Upper lobe of left lung (tissue), 6 donors: ENCODE measurements around the gene FLT1. TPM values are rescaled to one million over a fixed set of nuclear protein-coding genes. Genes with fewer than 3 reads are reported as not detected.
A peak's percentile ranks its signal among the peaks of the same experiment; 100 is the strongest.

Experiments
- ATAC-seq, 2 donors: fragments of 200-7000 bp; cut with Tn5 transposase; one replicate each; pipeline ENCODE4 v1.9.1; 2022; ENCODE audit warnings: mild to moderate bottlenecking in 2 of 2, moderate library complexity in 2 of 2; ENCODE audit not compliant: low FRiP score in 2 of 2
- DNase-seq, 2 donors: peaks; one replicate each; pipeline ENCODE4 v3.0.0-alpha.2; 2019 to 2020
- H3K27ac ChIP-seq, 4 donors: fragments of 200-600 bp; sonication (generic); one replicate each; pipeline ENCODE4 v1.5.1; 2016 to 2019
- H3K27me3 ChIP-seq, 4 donors: fragments of 200-600 bp; sonication (generic); one replicate each; pipeline ENCODE4 v1.5.1; 2017 to 2019
- H3K36me3 ChIP-seq, 4 donors: fragments of 200-600 bp; sonication (generic); one replicate each; pipeline ENCODE4 v1.5.1; 2016 to 2019
- H3K4me1 ChIP-seq, 4 donors: fragments of 200-600 bp; sonication (generic); one replicate each; pipeline ENCODE4 v1.5.1; 2018 to 2019
- H3K4me3 ChIP-seq, 4 donors: fragments of 200-600 bp; sonication (generic); one replicate each; pipeline ENCODE4 v1.5.1; 2017 to 2019; ENCODE audit warnings: mild to moderate bottlenecking in 2 of 4, moderate library complexity in 1 of 4
- H3K9me3 ChIP-seq, 4 donors: fragments of 200-600 bp; sonication (generic); one replicate each; pipeline ENCODE4 v1.5.1; 2018 to 2019
- EP300 ChIP-seq, 4 donors: sonication (generic); formaldehyde crosslinking; IDR thresholded peaks; one replicate each; pipeline ENCODE4 v1.5.1; 2017; ENCODE audit warnings: antibody characterized with exemption in 4 of 4, control low read depth in 2 of 4
- POLR2A ChIP-seq, 4 donors: fragments of 450-650 bp; IDR thresholded peaks; one replicate each; pipeline ENCODE4 v1.5.1; 2016 to 2017; ENCODE audit warnings: antibody characterized with exemption in 4 of 4, mild to moderate bottlenecking in 2 of 4
- POLR2AphosphoS5 ChIP-seq, 2 donors: sonication (generic); formaldehyde crosslinking; IDR thresholded peaks; one replicate each; pipeline ENCODE4 v1.5.1; 2017; ENCODE audit warnings: antibody characterized with exemption in 2 of 2
- WGBS, 2 donors: methylation state at CpG; one replicate each; pipeline ENCODE4 v1.1.5; 2017 to 2018; 5-methylcytosine and 5-hydroxymethylcytosine counted together
- total RNA-seq, 6 donors: library from RNA; depleted of rRNA in 4 of 6; stranded (reverse); fragments of >200 nt in 4 of 6; gene quantifications; one replicate each; pipeline versions ENCODE4 v1.1.0 to v1.2.1, GENCODE V29; 2016 to 2021
- TF ChIP-seq, protein P1 (sequence below), 6 experiments: fragments of 450-650 bp in 4 of 6; fragments of 200-600 bp in 2 of 6; sonication (generic) in 2 of 6; IDR thresholded peaks; one replicate each; pipeline ENCODE4 v1.5.1; 2016 to 2019; ENCODE audit warnings: antibody characterized with exemption in 6 of 6
- donor health status: DM: no; HTN: no; CAD: no; lungs with moderate emphysema.
- donor health status: DM: no; HTN: yes; CAD: no; lungs with severe emphysema.

Gene FLT1
- total RNA-seq, 6 donors from 2014 or later = 20.9 to 47.9 (median 25.5) TPM

DNA sequence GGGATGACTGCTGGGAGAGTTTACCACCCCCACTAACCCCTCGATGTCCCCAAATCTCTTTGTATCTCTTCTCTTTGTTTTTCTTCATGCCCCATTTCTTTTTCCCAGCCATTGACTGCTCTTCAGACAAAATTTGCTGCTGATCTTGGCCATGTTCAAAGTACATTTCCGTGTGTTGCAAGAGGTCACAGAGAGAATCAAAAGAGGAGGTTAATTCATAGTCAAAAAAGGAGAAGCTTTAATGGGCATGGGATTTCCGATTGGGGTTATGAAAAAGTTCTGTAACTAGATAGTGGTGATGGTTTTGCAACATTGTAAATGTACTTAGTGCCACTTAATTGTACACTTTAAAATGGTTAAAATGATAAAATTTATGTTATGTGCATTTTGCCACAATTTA is 121.1 kb downstream of the FLT1 start:
- 64 to 69% methylated on average over 3 of the region's 3 CpGs for WGBS, 2 donors
- no peak overlapping the region for H3K27ac ChIP-seq
- no peaks in the 10 kb centered on the region for H3K27me3 ChIP-seq
- ATAC-seq (peak in 1 of 2 donors; percentile 46), DNase-seq (no peak)
- peaks cover 3 to 12% (median 5%) of the 10 kb centered on the region in 4 donors for H3K4me1 ChIP-seq
- no peaks in the 10 kb centered on the region for H3K36me3 ChIP-seq
- no peak overlapping the region for H3K4me3 ChIP-seq
- H3K9me3 ChIP-seq = no peaks in the 10 kb centered on the region
- TF ChIP-seq, protein P1, sequence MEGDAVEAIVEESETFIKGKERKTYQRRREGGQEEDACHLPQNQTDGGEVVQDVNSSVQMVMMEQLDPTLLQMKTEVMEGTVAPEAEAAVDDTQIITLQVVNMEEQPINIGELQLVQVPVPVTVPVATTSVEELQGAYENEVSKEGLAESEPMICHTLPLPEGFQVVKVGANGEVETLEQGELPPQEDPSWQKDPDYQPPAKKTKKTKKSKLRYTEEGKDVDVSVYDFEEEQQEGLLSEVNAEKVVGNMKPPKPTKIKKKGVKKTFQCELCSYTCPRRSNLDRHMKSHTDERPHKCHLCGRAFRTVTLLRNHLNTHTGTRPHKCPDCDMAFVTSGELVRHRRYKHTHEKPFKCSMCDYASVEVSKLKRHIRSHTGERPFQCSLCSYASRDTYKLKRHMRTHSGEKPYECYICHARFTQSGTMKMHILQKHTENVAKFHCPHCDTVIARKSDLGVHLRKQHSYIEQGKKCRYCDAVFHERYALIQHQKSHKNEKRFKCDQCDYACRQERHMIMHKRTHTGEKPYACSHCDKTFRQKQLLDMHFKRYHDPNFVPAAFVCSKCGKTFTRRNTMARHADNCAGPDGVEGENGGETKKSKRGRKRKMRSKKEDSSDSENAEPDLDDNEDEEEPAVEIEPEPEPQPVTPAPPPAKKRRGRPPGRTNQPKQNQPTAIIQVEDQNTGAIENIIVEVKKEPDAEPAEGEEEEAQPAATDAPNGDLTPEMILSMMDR (IDR thresholded peaks at IDR 0.05) = no peak
- no peak for TF ChIP-seq EP300 (IDR thresholded peaks at IDR 0.05)
- no peak for TF ChIP-seq POLR2AphosphoS5 (IDR thresholded peaks at IDR 0.05)
- TF ChIP-seq POLR2A (IDR thresholded peaks at IDR 0.05) = no peak

DNA sequence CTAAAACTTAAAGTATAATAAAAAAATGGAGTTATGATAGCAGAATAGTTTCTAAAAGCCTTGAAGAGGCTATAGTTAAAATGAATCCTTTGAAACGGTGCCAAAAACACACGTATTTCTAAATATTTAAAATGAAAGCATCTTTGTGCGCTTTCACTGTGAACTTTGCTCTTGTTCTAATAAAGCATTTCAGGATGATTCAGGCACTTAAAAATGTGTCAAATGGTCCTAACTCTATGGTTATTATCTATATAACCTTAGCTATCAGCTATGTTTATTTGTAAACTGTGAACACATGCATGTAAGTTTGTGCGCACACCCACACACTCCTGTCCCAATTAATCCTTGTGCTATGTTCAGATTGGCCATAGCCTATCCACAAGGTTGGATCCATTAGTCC is 124.5 kb downstream of the FLT1 start:
- Histone ChIP-seq H3K9me3 (no peaks in the 10 kb centered on the region), H3K27me3 (no peaks in the 10 kb centered on the region), H3K4me3 (no peak overlapping the region), H3K4me1 (no peaks in the 10 kb centered on the region), H3K36me3 (peaks cover 0 to 3% (median 0%) of the 10 kb centered on the region in 4 donors), H3K27ac (no peak overlapping the region)
- DNase-seq (no peak), ATAC-seq (no peak)
- TF ChIP-seq POLR2A (IDR thresholded peaks at IDR 0.05) = no peak
- TF ChIP-seq, protein P1 (IDR thresholded peaks at IDR 0.05) = no peak
- TF ChIP-seq POLR2AphosphoS5 (IDR thresholded peaks at IDR 0.05) = no peak
- no peak for TF ChIP-seq EP300 (IDR thresholded peaks at IDR 0.05)
- 80 to 84% methylated on average over 4 of the region's 4 CpGs for WGBS, 2 donors

DNA sequence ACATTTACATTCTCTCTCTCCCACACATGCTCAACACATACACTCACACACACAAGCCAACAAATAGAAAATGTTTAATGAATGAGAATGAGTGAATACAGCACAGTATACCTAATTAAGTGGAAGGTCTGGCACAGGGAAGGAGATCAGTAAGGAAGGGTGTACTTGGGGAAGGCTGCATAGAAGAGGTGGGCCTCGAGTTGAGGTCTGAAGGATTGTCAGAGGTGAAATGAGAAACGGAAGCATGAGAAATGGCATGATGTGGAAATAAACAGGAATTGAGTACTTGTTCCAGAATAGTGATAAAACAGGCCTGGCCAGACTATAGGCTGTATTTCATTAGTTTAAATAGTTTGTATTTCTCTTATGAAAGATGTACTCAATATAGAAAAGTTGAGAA is 136.2 kb downstream of the FLT1 start:
- H3K27ac ChIP-seq = peak overlapping the region in 2 of 4 donors; percentile 17 to 49

DNA sequence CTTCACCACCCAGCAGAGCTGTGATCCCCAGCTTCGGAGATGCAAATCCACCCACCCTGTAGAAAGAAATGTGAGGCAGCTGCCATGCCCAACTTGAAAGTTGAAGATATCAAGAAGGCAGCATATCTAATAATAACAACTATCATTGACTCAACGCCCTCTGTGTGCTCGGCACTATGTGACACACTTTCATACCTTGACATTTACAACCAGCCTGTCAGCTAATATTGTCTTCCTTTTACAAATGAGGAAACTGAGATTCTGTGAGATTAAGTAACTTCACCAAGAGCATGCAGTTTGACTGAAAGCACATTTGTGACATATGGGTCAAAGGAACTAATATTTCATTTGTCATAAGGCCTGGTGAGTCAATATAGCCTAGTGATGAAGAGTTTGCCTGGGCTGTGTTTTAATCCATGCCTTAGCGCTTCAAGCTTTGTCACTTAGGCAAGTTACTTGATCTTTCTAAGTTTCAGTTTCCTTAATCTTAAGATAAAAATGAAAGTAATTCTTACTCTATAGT is 137.0 kb downstream of the FLT1 start:
- DNase-seq (no peak), ATAC-seq (peak in 1 of 2 donors; percentile 67)
- Histone ChIP-seq H3K9me3 (no peaks in the 10 kb centered on the region), H3K27ac (peak overlapping the region in 1 of 4 donors; percentile 49), H3K36me3 (peaks cover 0 to 7% (median 0%) of the 10 kb centered on the region in 4 donors), H3K4me1 (peaks cover 0 to 5% (median 4%) of the 10 kb centered on the region in 4 donors), H3K27me3 (no peaks in the 10 kb centered on the region), H3K4me3 (no peak overlapping the region)
- 67 to 81% methylated on average over 4 of the region's 4 CpGs for WGBS, 2 donors
- no peak for TF ChIP-seq EP300 (IDR thresholded peaks at IDR 0.05)
- TF ChIP-seq POLR2AphosphoS5 (IDR thresholded peaks at IDR 0.05) = no peak
- TF ChIP-seq, protein P1 (IDR thresholded peaks at IDR 0.05) = no peak
- no peak for TF ChIP-seq POLR2A (IDR thresholded peaks at IDR 0.05)

More for the DNA sequence above, 136.2 kb downstream of the FLT1 start:
- 59 to 75% methylated on average over 2 of the region's 2 CpGs for WGBS, 2 donors
- ATAC-seq (no peak), DNase-seq (no peak)
- peaks cover 0 to 5% (median 4%) of the 10 kb centered on the region in 4 donors for H3K4me1 ChIP-seq
- no peak for TF ChIP-seq POLR2A (IDR thresholded peaks at IDR 0.05)
- TF ChIP-seq, protein P1 (IDR thresholded peaks at IDR 0.05) = no peak
- TF ChIP-seq POLR2AphosphoS5 (IDR thresholded peaks at IDR 0.05) = no peak
- no peak for TF ChIP-seq EP300 (IDR thresholded peaks at IDR 0.05)
- no peak overlapping the region for H3K4me3 ChIP-seq
- H3K36me3 ChIP-seq = peaks cover 0 to 7% (median 0%) of the 10 kb centered on the region in 4 donors
- no peaks in the 10 kb centered on the region for H3K9me3 ChIP-seq
- no peaks in the 10 kb centered on the region for H3K27me3 ChIP-seq
